Cardiac muscle cell (in vitro differentiated cells and primary cell): ENCODE measurements around the gene NEGR1. TPM values are rescaled to one million over a fixed set of nuclear protein-coding genes. Genes with fewer than 3 reads are reported as not detected.

Source experiments
- DNase-seq, 2 donors: peaks; one replicate each; pipeline versions ENCODE4 v3.0.0 to v3.0.0-alpha.2; 2010 to 2017; ENCODE audit warnings: low read depth in 1 of 2, low spot score in 1 of 2
- H3K27ac ChIP-seq: fragments of 200-600 bp; sonication (generic); 2 replicates; pipeline ENCODE4 v1.5.1; 2016
- H3K27me3 ChIP-seq: fragments of 200-600 bp; sonication (generic); 2 replicates; pipeline ENCODE4 v1.6.0; 2016; ENCODE audit warnings: control low read depth
- H3K36me3 ChIP-seq: fragments of 200-600 bp; sonication (generic); 2 replicates; pipeline ENCODE4 v1.5.1; 2016; ENCODE audit warnings: control low read depth
- H3K4me1 ChIP-seq: fragments of 200-600 bp; sonication (generic); 2 replicates; pipeline ENCODE4 v1.8.1; 2017; ENCODE audit warnings: low read depth, mild to moderate bottlenecking, mixed run types
- H3K4me3 ChIP-seq: fragments of 200-600 bp; sonication (generic); 2 replicates; pipeline ENCODE4 v1.5.1; 2016; ENCODE audit warnings: mild to moderate bottlenecking
- H3K9me3 ChIP-seq: fragments of 200-600 bp; sonication (generic); 2 replicates; pipeline ENCODE4 v1.5.1; 2017; ENCODE audit warnings: low read depth, mild to moderate bottlenecking, control low read depth
- polyA plus RNA-seq: library from polyadenylated mRNA; unstranded; fragments of >200 nt; fragmentation: Nextera tagmentation; extraction: Ambion mirVana; gene quantifications from 2 replicates; pipeline ENCODE4 v1.2.1, GENCODE V29; 2016
- total RNA-seq: library from RNA; depleted of rRNA; stranded (reverse); fragments of >200 nt; gene quantifications from 2 replicates; pipeline ENCODE4 v1.2.3, GENCODE V29; 2016
- TF ChIP-seq, protein P1 (sequence below): IDR thresholded peaks from 2 replicates; pipeline ENCODE4 v1.5.1; 2012; ENCODE audit warnings: low read depth, mild to moderate bottlenecking, low read length

Gene NEGR1
- total and polyA plus RNA-seq, 2 experiments from 2014 or later, result 0.06 to 0.20 TPM

GRCh38 chr1:72184099-72184701, 98.1 kb downstream of the NEGR1 start:
- Histone ChIP-seq H3K4me3 (no peak overlapping the region), H3K9me3 (no peaks in the 10 kb centered on the region), H3K4me1 (no peaks in the 10 kb centered on the region), H3K27me3 (no peaks in the 10 kb centered on the region), H3K36me3 (no peaks in the 10 kb centered on the region), H3K27ac (no peak overlapping the region)
- peak in 1 of 2 donors; percentile 10 for DNase-seq
- TF ChIP-seq, protein P1, sequence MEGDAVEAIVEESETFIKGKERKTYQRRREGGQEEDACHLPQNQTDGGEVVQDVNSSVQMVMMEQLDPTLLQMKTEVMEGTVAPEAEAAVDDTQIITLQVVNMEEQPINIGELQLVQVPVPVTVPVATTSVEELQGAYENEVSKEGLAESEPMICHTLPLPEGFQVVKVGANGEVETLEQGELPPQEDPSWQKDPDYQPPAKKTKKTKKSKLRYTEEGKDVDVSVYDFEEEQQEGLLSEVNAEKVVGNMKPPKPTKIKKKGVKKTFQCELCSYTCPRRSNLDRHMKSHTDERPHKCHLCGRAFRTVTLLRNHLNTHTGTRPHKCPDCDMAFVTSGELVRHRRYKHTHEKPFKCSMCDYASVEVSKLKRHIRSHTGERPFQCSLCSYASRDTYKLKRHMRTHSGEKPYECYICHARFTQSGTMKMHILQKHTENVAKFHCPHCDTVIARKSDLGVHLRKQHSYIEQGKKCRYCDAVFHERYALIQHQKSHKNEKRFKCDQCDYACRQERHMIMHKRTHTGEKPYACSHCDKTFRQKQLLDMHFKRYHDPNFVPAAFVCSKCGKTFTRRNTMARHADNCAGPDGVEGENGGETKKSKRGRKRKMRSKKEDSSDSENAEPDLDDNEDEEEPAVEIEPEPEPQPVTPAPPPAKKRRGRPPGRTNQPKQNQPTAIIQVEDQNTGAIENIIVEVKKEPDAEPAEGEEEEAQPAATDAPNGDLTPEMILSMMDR, result no peak

- Histone ChIP-seq H3K36me3 (no peaks in the 10 kb centered on the region), H3K4me1 (peaks cover 8% of the 10 kb centered on the region), H3K27ac (no peak overlapping the region), H3K4me3 (no peak overlapping the region), H3K27me3 (no peaks in the 10 kb centered on the region), H3K9me3 (no peaks in the 10 kb centered on the region)
- DNase-seq, result no peak
- TF ChIP-seq, protein P1, result no peak
These were observed 99.5 kb downstream of the NEGR1 start for GRCh38 chr1:72182859-72183258.

DNA sequence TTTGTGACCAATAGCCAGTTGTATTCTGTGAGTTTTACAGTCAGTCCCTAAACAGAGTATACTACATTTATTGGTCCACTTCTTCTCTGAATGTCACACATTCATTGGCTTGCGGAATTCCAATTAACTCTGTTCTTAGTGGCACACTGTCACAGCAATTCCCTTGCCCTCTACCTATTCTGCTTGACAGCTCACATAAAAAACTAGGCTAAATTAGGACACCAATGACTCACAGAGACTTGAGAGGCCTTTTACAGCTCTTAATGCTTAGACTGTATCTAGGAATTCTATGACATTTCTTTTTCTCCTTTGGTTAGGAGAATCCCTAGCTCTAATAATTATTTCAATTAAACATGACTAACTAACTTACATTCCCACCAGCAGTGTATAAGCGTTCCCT, 104.1 kb downstream of the NEGR1 start:
- no peak overlapping the region for H3K27ac ChIP-seq
- H3K9me3 ChIP-seq, result no peaks in the 10 kb centered on the region
- TF ChIP-seq, protein P1, result no peak
- no peaks in the 10 kb centered on the region for H3K36me3 ChIP-seq
- H3K4me1 ChIP-seq, result peaks cover 11% of the 10 kb centered on the region
- peak in 1 of 2 donors; percentile 35 for DNase-seq
- H3K4me3 ChIP-seq, result no peak overlapping the region
- H3K27me3 ChIP-seq, result no peaks in the 10 kb centered on the region

GRCh38 chr1:72177711-72178110, 104.6 kb downstream of the NEGR1 start:
- Histone ChIP-seq H3K4me3 (no peak overlapping the region), H3K4me1 (peaks cover 11% of the 10 kb centered on the region), H3K27me3 (no peaks in the 10 kb centered on the region), H3K27ac (no peak overlapping the region), H3K9me3 (no peaks in the 10 kb centered on the region), H3K36me3 (no peaks in the 10 kb centered on the region)
- no peak for DNase-seq
- TF ChIP-seq, protein P1, result no peak

GRCh38 chr1:72170246-72170645, 112.1 kb downstream of the NEGR1 start:
- no peaks in the 10 kb centered on the region for H3K36me3 ChIP-seq
- H3K4me1 ChIP-seq, result no peaks in the 10 kb centered on the region
- H3K4me3 ChIP-seq, result no peak overlapping the region
- H3K27ac ChIP-seq, result no peak overlapping the region
- no peak for DNase-seq
- H3K27me3 ChIP-seq, result no peaks in the 10 kb centered on the region
- TF ChIP-seq, protein P1, result no peak
- H3K9me3 ChIP-seq, result no peaks in the 10 kb centered on the region
